NB4 (cell line): ENCODE data around the gene CFAP97D1.

Experiments used
- CTCF ChIP-seq: IDR thresholded peaks from one replicate; pipeline ENCODE4 v1.5.1; 2012; ENCODE audit warnings: low read depth, low read length
- MYC ChIP-seq: IDR thresholded peaks from 2 replicates; pipeline ENCODE4 v1.6.1; 2011; ENCODE audit warnings: low read depth, low read length

- TF ChIP-seq CTCF, result no peak
- no peak for TF ChIP-seq MYC
Measured at GRCh38 chr17:43754947-43755346, 25.3 kb upstream of the CFAP97D1 start.
